ENCODE results near the gene KRT77.

The KRT77 gene

DNA sequence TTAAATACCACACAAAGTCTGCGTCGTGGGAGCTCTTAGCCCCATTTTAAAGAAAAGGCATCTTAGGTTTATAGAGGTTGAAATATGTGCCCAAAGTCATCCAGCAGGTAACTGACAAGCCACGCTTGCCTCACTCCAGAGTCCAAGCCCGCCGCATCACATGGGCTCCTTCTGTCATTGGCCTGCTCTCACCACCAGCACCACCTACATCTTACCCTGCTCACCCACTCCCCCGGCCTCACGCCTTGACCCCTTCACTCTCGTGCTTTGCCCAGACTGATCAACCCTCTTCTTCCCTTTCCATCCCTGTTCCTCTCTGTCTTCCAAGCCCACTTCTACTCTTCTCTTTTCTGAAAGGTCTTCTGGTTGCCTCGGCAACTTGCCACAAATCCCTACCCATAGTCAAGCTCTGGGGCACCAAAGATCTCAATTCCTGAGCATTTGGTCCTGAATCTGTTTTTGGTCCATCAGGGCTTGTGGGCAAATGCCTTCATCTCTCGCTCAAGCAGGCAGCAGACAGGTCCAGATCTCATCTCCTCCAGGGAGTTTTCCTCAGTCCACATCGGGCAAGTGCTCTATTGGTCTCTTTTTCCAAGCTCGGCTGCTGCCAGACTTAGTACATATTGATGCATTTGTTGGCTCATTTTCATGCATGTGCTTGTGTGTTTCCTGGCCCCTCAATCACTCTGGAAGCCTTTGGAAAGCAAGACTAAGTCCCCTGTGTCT is 19.6 kb downstream of the KRT77 start:
- Histone ChIP-seq H3K36me3 (ENCODE audit: control insufficient read depth, insufficient read depth, low read length, severe bottlenecking) (no peaks in the 10 kb centered on the region), H3K4me3 (ENCODE audit: low read length) (no peak overlapping the region), H3K9ac (ENCODE audit: low read length) (no peak overlapping the region), H3K9me3 (ENCODE audit: control insufficient read depth, low read length) (no peaks in the 10 kb centered on the region), H3K27me3 (replicated peaks; ENCODE audit: control insufficient read depth, insufficient read depth, low read length) (peaks cover 82% of the 10 kb centered on the region), H3K4me1 (ENCODE audit: control insufficient read depth, insufficient read depth, low read length) (peaks cover 8% of the 10 kb centered on the region)
- DNase-seq (ENCODE audit: low read depth): no peak

DNA sequence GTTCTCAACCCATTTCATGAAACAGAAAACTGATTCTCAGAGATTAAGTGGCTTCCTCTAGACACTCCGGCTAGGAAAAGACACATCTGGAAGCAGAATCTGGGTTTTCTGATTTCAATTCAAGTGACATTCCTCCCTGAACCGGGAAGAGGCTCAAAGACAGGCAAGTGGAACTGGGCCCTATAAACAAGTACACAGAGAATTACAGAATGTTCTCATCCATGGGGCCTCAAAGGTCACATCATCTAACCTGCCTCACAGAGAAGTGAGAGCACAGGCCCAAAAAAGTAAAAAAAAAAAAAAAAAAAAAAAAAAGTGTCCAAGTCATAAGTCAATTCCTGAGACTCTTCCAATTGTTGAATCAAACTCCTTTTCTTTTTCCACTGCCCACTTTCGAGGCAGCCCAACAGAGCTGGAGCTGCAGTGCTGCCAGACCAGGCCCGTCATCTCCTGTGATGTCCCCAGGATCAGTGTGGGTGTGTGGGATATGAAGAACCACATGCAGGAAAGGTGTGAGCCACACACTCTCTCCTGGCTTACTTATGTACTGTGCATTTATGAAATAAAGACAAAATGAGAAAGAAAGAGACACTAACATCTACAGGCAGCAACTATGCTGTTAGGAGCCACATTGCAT is 20.3 kb downstream of the KRT77 start:
- peaks cover 82% of the 10 kb centered on the region for H3K27me3 ChIP-seq (replicated peaks; ENCODE audit: control insufficient read depth, insufficient read depth, low read length)
- DNase-seq (ENCODE audit: low read depth): no peak
- H3K4me3 ChIP-seq (ENCODE audit: low read length): no peak overlapping the region
- no peaks in the 10 kb centered on the region for H3K36me3 ChIP-seq (ENCODE audit: control insufficient read depth, insufficient read depth, low read length, severe bottlenecking)
- H3K9ac ChIP-seq (ENCODE audit: low read length): no peak overlapping the region
- H3K9me3 ChIP-seq (ENCODE audit: control insufficient read depth, low read length): no peaks in the 10 kb centered on the region
- peaks cover 8% of the 10 kb centered on the region for H3K4me1 ChIP-seq (ENCODE audit: control insufficient read depth, insufficient read depth, low read length)

DNA sequence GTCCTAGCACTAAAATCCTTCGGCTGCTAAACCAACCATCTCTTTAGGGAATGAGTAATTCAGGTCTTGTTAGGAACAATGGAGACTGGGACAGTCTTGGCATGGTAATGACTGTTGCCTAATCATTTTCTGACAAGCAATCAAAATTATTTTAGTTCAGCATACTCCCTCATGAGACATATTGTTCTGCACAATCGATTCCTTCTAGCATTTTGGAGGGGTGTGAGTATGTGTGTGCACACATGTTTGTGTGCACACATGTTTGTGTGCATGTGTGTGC is 21.0 kb downstream of the KRT77 start:
- Histone ChIP-seq H3K4me3 (ENCODE audit: low read length) (no peak overlapping the region), H3K9me3 (ENCODE audit: control insufficient read depth, low read length) (no peaks in the 10 kb centered on the region), H3K4me1 (ENCODE audit: control insufficient read depth, insufficient read depth, low read length) (peaks cover 8% of the 10 kb centered on the region), H3K36me3 (ENCODE audit: control insufficient read depth, insufficient read depth, low read length, severe bottlenecking) (no peaks in the 10 kb centered on the region), H3K9ac (ENCODE audit: low read length) (no peak overlapping the region), H3K27me3 (replicated peaks; ENCODE audit: control insufficient read depth, insufficient read depth, low read length) (peaks cover 82% of the 10 kb centered on the region)
- no peak for DNase-seq (ENCODE audit: low read depth)

DNA sequence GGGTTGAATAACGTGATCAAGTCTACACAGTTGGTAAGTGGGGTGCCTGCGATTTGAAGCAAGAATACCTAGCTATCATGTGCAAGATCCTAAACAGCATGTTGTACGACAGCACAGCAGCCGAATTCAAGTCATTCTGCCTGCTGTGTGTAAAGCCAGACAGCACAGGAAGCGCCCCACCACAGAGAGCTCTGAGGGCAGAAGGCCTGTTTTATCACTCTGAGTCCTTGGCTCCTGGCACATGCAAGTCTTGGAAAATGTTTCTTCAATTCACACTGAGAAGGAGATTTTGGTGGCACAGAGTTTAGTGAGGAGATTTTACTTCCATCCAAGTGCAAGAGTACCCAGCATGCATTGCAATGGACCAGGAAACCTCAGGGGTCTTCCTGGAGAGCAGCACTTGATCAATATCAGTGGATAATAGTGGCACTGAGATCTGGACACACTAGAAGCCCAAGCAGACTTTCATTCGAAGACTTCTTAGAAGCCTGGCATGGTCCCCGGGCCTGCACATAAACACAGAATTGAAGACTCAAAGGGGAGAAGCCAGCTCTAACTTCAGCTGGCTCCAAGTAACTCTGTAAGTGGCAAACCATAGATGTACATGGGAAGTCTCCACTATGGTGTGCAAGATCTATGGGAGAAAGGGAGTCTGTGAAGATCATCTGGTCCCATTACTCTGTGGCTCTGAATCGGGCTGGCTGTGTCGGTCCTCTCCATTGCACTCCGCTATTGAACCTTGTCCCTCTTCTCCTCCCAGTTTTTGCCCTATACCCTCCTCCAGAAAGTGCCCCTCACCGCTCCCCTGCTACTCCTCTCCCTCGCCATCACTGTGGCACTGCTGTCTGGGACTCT is 21.6 kb downstream of the KRT77 start:
- H3K27me3 ChIP-seq (replicated peaks; ENCODE audit: control insufficient read depth, insufficient read depth, low read length): peaks cover 77% of the 10 kb centered on the region
- no peaks in the 10 kb centered on the region for H3K9me3 ChIP-seq (ENCODE audit: control insufficient read depth, low read length)
- no peaks in the 10 kb centered on the region for H3K36me3 ChIP-seq (ENCODE audit: control insufficient read depth, insufficient read depth, low read length, severe bottlenecking)
- H3K4me3 ChIP-seq (ENCODE audit: low read length): no peak overlapping the region
- DNase-seq (ENCODE audit: low read depth): no peak
- peaks cover 8% of the 10 kb centered on the region for H3K4me1 ChIP-seq (ENCODE audit: control insufficient read depth, insufficient read depth, low read length)
- H3K9ac ChIP-seq (ENCODE audit: low read length): no peak overlapping the region

DNA sequence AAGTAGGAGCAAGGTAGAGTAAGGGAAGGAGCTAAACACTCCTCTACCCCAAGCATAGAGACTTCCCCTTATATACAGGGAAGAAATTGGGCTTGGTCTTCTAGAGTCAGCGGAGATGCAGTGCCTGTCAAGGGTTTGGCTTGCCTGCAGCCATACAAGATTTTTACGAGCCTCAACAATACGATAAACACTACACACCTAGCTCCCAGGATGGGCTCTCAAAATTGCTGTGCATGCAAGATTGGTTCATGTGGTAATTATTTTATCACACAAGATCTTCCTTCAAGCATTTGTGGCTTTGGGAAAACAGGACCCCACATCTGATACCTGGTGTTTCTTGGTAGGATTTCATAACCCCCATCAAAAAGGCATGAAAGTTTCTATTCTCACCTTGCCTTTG is 23.0 kb downstream of the KRT77 start, which contains the start of gene KRT1:
KRT1 (minus strand) TSS at position 45 of the 400 bp plus-strand sequence. CDS start 59 bp downstream, outside the sequence.
- no peaks in the 10 kb centered on the region for H3K36me3 ChIP-seq (ENCODE audit: control insufficient read depth, insufficient read depth, low read length, severe bottlenecking)
- H3K9me3 ChIP-seq (ENCODE audit: control insufficient read depth, low read length): no peaks in the 10 kb centered on the region
- no peak for DNase-seq (ENCODE audit: low read depth)
- H3K4me1 ChIP-seq (ENCODE audit: control insufficient read depth, insufficient read depth, low read length): peaks cover 8% of the 10 kb centered on the region
- H3K27me3 ChIP-seq (replicated peaks; ENCODE audit: control insufficient read depth, insufficient read depth, low read length): peaks cover 68% of the 10 kb centered on the region
- no peak within 1 kb of the TSS for H3K4me3 ChIP-seq (ENCODE audit: low read length)
- no peak within 1 kb of the TSS for H3K9ac ChIP-seq (ENCODE audit: low read length)

DNA sequence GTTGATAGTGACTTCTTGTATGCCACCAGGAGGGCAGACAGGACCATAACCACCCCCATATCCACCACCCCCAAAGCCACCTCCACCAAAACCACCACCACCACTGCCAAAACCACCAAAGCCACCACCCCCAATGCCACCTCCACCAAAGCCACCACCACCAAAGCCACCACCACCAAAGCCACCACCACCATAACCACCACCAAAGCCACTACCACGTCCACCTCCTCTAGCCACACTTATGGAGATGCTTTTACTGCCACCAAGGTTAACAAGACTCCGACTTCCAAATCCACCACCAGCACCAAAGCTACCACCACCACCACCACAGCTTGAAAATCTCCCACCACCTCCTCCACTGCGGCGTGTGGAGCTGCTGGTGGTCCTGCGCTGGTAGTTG is 23.4 kb downstream of the KRT77 start:
- H3K9me3 ChIP-seq (ENCODE audit: control insufficient read depth, low read length): no peaks in the 10 kb centered on the region
- DNase-seq (ENCODE audit: low read depth): no peak
- no peak overlapping the region for H3K9ac ChIP-seq (ENCODE audit: low read length)
- no peak overlapping the region for H3K4me3 ChIP-seq (ENCODE audit: low read length)
- H3K4me1 ChIP-seq (ENCODE audit: control insufficient read depth, insufficient read depth, low read length): peaks cover 8% of the 10 kb centered on the region
- H3K27me3 ChIP-seq (replicated peaks; ENCODE audit: control insufficient read depth, insufficient read depth, low read length): peaks cover 66% of the 10 kb centered on the region
- H3K36me3 ChIP-seq (ENCODE audit: control insufficient read depth, insufficient read depth, low read length, severe bottlenecking): no peaks in the 10 kb centered on the region

DNA sequence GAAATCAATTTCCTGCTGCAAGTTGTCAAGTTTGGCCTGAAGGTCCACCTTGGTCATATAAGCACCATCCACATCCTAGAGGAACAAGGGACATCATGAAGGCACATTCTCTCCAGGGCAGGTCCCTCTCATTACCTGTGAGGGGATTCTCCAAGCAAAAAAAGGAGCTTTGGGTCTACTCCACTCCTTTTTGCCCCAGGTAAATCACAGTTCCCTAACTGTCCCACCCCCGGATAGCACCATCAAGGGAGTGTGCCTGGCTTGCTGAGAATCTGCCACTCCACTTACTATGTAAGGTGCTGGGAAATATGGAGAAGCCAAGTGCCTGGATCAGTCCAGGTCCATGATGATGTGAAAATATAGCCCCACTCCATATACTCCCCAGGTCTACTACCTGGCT is 25.7 kb downstream of the KRT77 start:
- Histone ChIP-seq H3K4me1 (ENCODE audit: control insufficient read depth, insufficient read depth, low read length) (peaks cover 8% of the 10 kb centered on the region), H3K9ac (ENCODE audit: low read length) (no peak overlapping the region), H3K27me3 (replicated peaks; ENCODE audit: control insufficient read depth, insufficient read depth, low read length) (peaks cover 73% of the 10 kb centered on the region), H3K9me3 (ENCODE audit: control insufficient read depth, low read length) (no peaks in the 10 kb centered on the region), H3K4me3 (ENCODE audit: low read length) (no peak overlapping the region), H3K36me3 (ENCODE audit: control insufficient read depth, insufficient read depth, low read length, severe bottlenecking) (no peaks in the 10 kb centered on the region)
- DNase-seq (ENCODE audit: low read depth): no peak

DNA sequence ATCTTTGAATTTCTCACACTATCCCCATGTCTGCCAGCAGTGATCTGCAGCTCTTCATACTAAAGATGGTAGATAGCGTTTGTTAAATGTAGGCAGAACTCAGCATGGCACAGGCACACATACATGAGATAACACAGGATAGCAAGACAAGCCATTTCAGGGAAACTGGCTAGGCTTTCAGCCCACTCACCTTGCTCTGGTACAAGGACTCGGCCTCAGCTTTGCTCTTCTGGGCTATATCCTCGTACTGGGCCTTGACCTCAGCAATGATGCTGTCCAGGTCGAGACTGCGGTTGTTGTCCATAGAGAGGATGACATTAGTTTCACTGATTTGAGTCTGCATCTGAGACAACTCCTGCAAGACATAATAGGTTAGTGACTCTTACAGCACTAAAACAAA is 26.2 kb downstream of the KRT77 start:
- peaks cover 78% of the 10 kb centered on the region for H3K27me3 ChIP-seq (replicated peaks; ENCODE audit: control insufficient read depth, insufficient read depth, low read length)
- peaks cover 2% of the 10 kb centered on the region for H3K4me1 ChIP-seq (ENCODE audit: control insufficient read depth, insufficient read depth, low read length)
- H3K9me3 ChIP-seq (ENCODE audit: control insufficient read depth, low read length): no peaks in the 10 kb centered on the region
- DNase-seq (ENCODE audit: low read depth): no peak
- no peaks in the 10 kb centered on the region for H3K36me3 ChIP-seq (ENCODE audit: control insufficient read depth, insufficient read depth, low read length, severe bottlenecking)
- no peak overlapping the region for H3K9ac ChIP-seq (ENCODE audit: low read length)
- H3K4me3 ChIP-seq (ENCODE audit: low read length): no peak overlapping the region

DNA sequence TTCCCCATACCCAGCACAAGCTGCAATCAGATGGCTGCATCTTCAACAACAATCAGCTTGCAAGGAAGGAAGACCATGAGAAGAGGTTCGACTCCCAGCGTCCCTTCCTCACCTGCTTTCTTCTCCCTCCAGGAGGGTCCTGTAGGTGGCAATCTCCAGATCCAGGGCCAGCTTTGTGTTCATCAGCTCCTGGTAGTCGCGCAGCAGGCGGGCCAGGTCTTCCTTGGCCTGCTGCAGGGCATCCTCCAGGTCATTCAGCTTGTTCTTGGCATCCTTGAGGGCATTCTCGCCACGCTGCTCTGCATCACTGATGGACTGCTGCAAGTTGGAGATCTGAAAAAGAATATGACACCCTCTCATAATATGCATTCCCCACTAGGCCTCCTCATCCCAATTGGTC is 27.2 kb downstream of the KRT77 start:
- peaks cover 76% of the 10 kb centered on the region for H3K27me3 ChIP-seq (replicated peaks; ENCODE audit: control insufficient read depth, insufficient read depth, low read length)

DNA sequence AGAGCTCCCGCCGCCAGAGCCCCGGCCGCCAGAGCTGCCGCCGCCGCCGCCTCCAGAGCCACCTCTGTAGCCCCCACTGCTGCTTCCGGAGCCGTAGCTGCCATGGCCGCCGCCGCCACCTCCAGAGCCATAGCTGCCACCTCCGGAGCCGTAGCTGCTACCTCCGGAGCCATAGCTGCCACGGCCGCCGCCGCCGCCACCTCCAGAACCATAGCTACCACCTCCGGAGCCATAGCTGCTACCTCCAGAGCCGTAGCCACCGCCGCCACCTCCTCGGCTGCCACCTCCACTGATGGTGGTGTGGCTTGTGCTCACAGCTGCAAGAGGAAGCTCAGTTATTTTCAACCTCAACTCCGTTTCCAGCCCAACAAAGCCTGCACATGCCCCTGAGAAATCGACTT is 28.0 kb downstream of the KRT77 start:
- Histone ChIP-seq H3K27me3 (replicated peaks; ENCODE audit: control insufficient read depth, insufficient read depth, low read length) (peaks cover 77% of the 10 kb centered on the region), H3K4me3 (ENCODE audit: low read length) (no peak overlapping the region), H3K9me3 (ENCODE audit: control insufficient read depth, low read length) (no peaks in the 10 kb centered on the region), H3K9ac (ENCODE audit: low read length) (no peak overlapping the region), H3K4me1 (ENCODE audit: control insufficient read depth, insufficient read depth, low read length) (no peaks in the 10 kb centered on the region), H3K36me3 (ENCODE audit: control insufficient read depth, insufficient read depth, low read length, severe bottlenecking) (no peaks in the 10 kb centered on the region)
- no peak for DNase-seq (ENCODE audit: low read depth)

More for the DNA sequence above, 27.2 kb downstream of the KRT77 start:
- no peaks in the 10 kb centered on the region for H3K36me3 ChIP-seq (ENCODE audit: control insufficient read depth, insufficient read depth, low read length, severe bottlenecking)
- no peaks in the 10 kb centered on the region for H3K4me1 ChIP-seq (ENCODE audit: control insufficient read depth, insufficient read depth, low read length)
- H3K9ac ChIP-seq (ENCODE audit: low read length): no peak overlapping the region
- H3K4me3 ChIP-seq (ENCODE audit: low read length): no peak overlapping the region
- no peak for DNase-seq (ENCODE audit: low read depth)
- no peaks in the 10 kb centered on the region for H3K9me3 ChIP-seq (ENCODE audit: control insufficient read depth, low read length)

DNA sequence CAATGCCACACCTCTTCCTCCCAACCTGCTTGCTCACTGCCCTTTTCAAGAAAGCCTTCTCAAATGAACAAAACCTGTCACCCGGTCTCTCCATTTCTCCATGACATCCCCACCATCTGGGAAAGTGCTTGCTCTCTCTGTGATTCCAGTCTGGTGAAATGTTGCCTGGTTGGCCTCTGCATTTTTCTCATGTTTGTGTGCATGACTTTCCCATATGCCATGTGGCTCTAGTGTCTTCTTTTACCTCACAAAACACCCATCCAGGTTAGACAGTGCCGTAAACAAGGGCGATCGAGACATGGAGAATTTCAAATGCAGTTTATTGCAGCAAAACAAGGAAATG is 28.9 kb downstream of the KRT77 start:
- no peaks in the 10 kb centered on the region for H3K36me3 ChIP-seq (ENCODE audit: control insufficient read depth, insufficient read depth, low read length, severe bottlenecking)
- DNase-seq (ENCODE audit: low read depth): no peak
- H3K9ac ChIP-seq (ENCODE audit: low read length): no peak overlapping the region
- peaks cover 76% of the 10 kb centered on the region for H3K27me3 ChIP-seq (replicated peaks; ENCODE audit: control insufficient read depth, insufficient read depth, low read length)
- H3K9me3 ChIP-seq (ENCODE audit: control insufficient read depth, low read length): no peaks in the 10 kb centered on the region
- H3K4me3 ChIP-seq (ENCODE audit: low read length): no peak overlapping the region
- H3K4me1 ChIP-seq (ENCODE audit: control insufficient read depth, insufficient read depth, low read length): no peaks in the 10 kb centered on the region

Measured in adipocyte (in vitro differentiated cells).